Measurements from ENCODE around the gene DRICH1.
"Not testable (repeated sequence)": the region's sequence is repeated elsewhere in the genome, so short reads cannot be mapped to it uniquely, and the experiment has no call there.

DNA sequence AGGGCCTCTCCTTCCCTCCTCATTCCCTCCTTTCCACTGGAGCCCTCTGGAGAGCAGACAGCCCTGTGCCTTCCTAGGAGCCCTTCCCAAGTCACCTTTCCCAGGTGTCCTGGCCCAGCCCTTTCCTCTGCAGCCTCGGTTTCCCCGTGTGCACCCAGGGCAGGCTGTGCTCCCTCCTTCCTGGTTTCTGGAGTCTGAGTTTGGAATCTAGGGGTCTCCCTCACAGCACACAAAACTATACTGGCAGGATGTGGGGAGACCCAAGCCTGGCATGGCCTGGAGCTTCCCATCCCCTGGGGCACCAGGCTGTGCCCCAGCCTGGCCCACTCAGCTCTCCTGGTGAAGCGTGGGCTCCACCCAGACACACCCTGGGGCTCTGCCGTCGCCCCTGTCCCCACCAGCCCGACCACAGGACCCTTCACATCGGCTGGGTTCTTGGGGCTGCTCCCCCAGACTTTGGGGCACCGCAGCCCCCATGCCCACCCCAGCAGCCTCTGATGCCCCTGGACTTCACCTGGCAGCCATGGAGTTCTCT, 58.4 kb downstream of the DRICH1 start:
- TF ChIP-seq, protein P1, sequence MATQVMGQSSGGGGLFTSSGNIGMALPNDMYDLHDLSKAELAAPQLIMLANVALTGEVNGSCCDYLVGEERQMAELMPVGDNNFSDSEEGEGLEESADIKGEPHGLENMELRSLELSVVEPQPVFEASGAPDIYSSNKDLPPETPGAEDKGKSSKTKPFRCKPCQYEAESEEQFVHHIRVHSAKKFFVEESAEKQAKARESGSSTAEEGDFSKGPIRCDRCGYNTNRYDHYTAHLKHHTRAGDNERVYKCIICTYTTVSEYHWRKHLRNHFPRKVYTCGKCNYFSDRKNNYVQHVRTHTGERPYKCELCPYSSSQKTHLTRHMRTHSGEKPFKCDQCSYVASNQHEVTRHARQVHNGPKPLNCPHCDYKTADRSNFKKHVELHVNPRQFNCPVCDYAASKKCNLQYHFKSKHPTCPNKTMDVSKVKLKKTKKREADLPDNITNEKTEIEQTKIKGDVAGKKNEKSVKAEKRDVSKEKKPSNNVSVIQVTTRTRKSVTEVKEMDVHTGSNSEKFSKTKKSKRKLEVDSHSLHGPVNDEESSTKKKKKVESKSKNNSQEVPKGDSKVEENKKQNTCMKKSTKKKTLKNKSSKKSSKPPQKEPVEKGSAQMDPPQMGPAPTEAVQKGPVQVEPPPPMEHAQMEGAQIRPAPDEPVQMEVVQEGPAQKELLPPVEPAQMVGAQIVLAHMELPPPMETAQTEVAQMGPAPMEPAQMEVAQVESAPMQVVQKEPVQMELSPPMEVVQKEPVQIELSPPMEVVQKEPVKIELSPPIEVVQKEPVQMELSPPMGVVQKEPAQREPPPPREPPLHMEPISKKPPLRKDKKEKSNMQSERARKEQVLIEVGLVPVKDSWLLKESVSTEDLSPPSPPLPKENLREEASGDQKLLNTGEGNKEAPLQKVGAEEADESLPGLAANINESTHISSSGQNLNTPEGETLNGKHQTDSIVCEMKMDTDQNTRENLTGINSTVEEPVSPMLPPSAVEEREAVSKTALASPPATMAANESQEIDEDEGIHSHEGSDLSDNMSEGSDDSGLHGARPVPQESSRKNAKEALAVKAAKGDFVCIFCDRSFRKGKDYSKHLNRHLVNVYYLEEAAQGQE (IDR thresholded peaks at IDR 0.05; ENCODE audit: insufficient read depth in 1 of 2, low read depth in 2 of 2, low read length in 1 of 2): not testable (repeated sequence)
- TF ChIP-seq, protein P2, sequence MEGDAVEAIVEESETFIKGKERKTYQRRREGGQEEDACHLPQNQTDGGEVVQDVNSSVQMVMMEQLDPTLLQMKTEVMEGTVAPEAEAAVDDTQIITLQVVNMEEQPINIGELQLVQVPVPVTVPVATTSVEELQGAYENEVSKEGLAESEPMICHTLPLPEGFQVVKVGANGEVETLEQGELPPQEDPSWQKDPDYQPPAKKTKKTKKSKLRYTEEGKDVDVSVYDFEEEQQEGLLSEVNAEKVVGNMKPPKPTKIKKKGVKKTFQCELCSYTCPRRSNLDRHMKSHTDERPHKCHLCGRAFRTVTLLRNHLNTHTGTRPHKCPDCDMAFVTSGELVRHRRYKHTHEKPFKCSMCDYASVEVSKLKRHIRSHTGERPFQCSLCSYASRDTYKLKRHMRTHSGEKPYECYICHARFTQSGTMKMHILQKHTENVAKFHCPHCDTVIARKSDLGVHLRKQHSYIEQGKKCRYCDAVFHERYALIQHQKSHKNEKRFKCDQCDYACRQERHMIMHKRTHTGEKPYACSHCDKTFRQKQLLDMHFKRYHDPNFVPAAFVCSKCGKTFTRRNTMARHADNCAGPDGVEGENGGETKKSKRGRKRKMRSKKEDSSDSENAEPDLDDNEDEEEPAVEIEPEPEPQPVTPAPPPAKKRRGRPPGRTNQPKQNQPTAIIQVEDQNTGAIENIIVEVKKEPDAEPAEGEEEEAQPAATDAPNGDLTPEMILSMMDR (IDR thresholded peaks at IDR 0.05): not testable (repeated sequence)
- not testable (repeated sequence) for TF ChIP-seq TCF7L2 (IDR thresholded peaks at IDR 0.05; ENCODE audit: low read depth, low read length)
